Spinal cord (tissue), 10 donors: ENCODE results near the gene IRF8. TPM values are rescaled to one million over a fixed set of nuclear protein-coding genes. Genes with fewer than 3 reads are reported as not detected.

ENCODE experiments used
- DNase-seq, 6 donors: peaks; one replicate each; pipeline versions ENCODE4 v3.0.0 to v3.0.0-alpha.2; 2013 to 2015; ENCODE audit warnings: low spot score in 6 of 6, low read depth in 4 of 6
- H3K27ac ChIP-seq: one replicate; pipeline ENCODE4 v1.5.1; 2013; ENCODE audit warnings: low read depth, low read length, control low read depth
- H3K27me3 ChIP-seq: one replicate; pipeline ENCODE4 v1.6.1; 2013; ENCODE audit warnings: low read length; ENCODE audit not compliant: control insufficient read depth, insufficient read depth
- H3K36me3 ChIP-seq: one replicate; pipeline ENCODE4 v1.6.1; 2013; ENCODE audit warnings: low read length; ENCODE audit not compliant: control insufficient read depth, insufficient read depth
- H3K4me1 ChIP-seq: one replicate; pipeline ENCODE4 v1.6.1; 2013; ENCODE audit warnings: low read length; ENCODE audit not compliant: control insufficient read depth, insufficient read depth
- H3K4me3 ChIP-seq: one replicate; pipeline ENCODE4 v1.5.1; 2013; ENCODE audit warnings: low read depth, low read length, control low read depth
- H3K9me3 ChIP-seq: one replicate; pipeline ENCODE4 v1.6.1; 2013; ENCODE audit warnings: low read length; ENCODE audit not compliant: control insufficient read depth, insufficient read depth
- WGBS: methylation state at CpG from one replicate; pipeline ENCODE4 v1.1.5; 2013; ENCODE audit warnings: missing lambda C conversion rate; ENCODE audit not compliant: insufficient coverage; 5-methylcytosine and 5-hydroxymethylcytosine counted together
- long read RNA-seq, 4 donors: transcript quantifications; one replicate each; lab custom pipeline, GENCODE V29; 2026
- polyA plus RNA-seq, 2 donors: library from polyadenylated mRNA; unstranded; fragments of 120-200 nt; gene quantifications; one replicate each; pipeline ENCODE4 v1.2.1, GENCODE V29; 2013; ENCODE audit not compliant: insufficient read length in 2 of 2
- total RNA-seq, 2 donors: library from RNA; depleted of rRNA in 1 of 2; stranded (reverse); fragments of 120-200 nt in 1 of 2; fragments of >200 nt in 1 of 2; gene quantifications; one replicate each; pipeline versions ENCODE4 v1.2.3 to v1.2.4, GENCODE V29; 2013 to 2014
- donor health status: healthy.

IRF8 gene, protein sequence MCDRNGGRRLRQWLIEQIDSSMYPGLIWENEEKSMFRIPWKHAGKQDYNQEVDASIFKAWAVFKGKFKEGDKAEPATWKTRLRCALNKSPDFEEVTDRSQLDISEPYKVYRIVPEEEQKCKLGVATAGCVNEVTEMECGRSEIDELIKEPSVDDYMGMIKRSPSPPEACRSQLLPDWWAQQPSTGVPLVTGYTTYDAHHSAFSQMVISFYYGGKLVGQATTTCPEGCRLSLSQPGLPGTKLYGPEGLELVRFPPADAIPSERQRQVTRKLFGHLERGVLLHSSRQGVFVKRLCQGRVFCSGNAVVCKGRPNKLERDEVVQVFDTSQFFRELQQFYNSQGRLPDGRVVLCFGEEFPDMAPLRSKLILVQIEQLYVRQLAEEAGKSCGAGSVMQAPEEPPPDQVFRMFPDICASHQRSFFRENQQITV
- total RNA-seq: 10 to 100 TPM; 15.4 to 20.5 TPM
- 10 to 100 TPM in 1 of 2 donors, 1 to 10 TPM in 1; 9.0 to 15.0 TPM for polyA plus RNA-seq
- long read RNA-seq, donor 1, partial matches to known transcripts: 0 of 1 reads
- long read RNA-seq, donor 1, other reads (novel, unspliced or antisense): 0 of 1 reads
- long read RNA-seq, donor 2: 0 reads
- long read RNA-seq, donor 3, partial matches to known transcripts: 0 of 2 reads
- long read RNA-seq, donor 3, other reads (novel, unspliced or antisense): 0 of 2 reads
- long read RNA-seq, donor 4, transcript IRF8-201 (9 exons, 3,030 nt): major isoform, 5 of 5 reads
- long read RNA-seq, donor 4, partial matches to known transcripts: 0 of 5 reads
- long read RNA-seq, donor 4, other reads (novel, unspliced or antisense): 0 of 5 reads

DNA sequence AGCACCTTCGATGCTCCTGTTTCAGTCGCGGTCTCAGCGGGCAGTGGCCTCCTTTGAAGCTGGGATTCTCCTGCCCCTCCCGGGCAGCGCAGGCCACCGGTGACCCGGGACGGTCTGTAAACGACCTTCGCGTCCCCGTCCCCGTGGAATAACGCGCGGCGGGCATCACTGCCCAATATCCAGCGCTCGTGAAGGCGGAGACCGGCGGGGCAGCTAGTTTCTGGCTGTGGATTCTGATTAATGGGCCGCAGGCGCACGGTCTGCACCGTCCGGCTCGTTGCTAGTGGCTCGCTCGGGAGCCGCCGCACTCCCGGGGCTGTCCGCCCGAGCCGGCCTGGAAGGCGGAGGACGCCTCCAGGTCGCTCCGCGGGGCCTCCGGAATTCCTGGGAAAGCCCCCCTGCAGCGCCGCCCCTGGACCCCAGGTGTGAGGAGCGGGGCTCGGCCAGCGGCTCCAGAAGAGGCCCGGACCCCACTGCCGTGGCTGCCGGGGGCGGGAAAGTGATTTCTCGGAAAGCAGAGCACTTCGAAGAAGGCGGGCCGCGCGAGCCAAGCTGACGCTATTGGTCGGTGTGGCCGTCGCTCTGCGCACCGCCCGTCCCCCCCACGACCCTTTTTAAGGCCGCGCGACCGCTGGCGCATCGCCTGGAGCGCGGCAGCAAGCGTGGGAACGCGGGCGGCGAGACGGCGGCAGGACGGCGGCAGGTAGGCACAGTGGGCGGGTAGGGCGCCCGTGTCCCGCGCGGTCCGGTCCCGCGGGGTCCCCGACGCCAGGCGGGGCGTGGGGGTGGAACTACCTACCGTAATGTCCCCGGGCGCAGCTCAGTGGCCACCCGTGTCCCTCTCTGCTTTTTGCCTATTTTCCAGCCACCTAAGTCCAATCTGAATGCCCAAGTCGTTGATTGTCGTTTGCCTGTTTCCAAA lies at the start of gene IRF8:
IRF8 (plus strand) TSS at position 642 of the 922 bp plus-strand sequence. CDS start 3,854 bp downstream, outside the sequence.
- Histone ChIP-seq H3K4me3 (peak within 1 kb of the TSS; percentile 47), H3K4me1 (peaks cover 10% of the 10 kb centered on the region), H3K9me3 (no peaks in the 10 kb centered on the region), H3K36me3 (no peaks in the 10 kb centered on the region), H3K27me3 (peaks cover 51% of the 10 kb centered on the region), H3K27ac (no peak within 1 kb of the TSS)
- WGBS: 1% methylated on average over 100 of the region's 102 CpGs
- peak in 5 of 6 donors; percentile 51 to 89 (median 67) for DNase-seq

DNA sequence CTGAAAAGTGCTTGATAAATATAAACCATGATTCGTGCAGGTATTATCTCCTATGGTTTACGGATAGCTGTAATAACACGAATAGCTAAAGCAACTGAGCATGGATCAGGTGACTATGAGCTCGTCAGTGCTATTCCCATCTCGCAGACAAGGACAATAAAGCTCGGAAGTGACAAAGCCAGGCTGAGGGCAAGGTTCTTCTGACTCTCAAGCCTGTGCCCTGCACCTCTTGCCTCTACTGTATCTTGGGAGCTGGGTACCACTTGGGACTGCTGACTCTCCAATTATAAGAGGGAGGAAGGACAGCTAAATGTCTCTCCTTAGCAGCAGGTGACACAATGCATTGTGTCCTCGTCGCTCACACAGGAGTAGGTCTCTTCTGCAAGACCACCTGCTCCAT lies 49.6 kb upstream of the IRF8 start:
- H3K36me3 ChIP-seq: no peaks in the 10 kb centered on the region

DNA sequence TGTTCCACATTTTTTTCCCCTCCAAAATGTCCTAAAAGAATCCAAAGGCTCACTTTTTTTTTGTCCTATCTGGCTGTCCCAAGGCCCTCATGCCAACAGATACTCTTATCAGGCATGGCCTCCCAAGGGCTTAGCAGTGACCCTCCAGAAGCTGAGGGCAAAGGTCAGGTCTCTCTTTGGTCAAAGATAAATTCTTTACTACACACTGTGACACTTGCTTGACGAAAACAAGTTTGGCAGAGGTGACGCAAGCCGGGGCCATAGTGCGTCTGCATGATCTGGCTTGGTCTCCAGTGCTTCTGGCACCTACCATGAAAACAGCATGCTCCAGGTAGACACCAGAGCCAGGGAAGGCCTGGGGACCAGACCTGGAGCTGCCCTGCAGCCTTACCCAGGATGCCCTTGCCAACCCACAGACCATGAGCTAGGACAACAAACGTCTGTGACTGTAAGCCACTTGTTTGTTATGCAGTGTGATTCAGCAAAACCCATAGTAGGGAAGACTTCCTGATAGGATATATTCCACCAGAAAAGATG lies 48.5 kb upstream of the IRF8 start:
- Histone ChIP-seq H3K36me3 (no peaks in the 10 kb centered on the region), H3K4me1 (no peaks in the 10 kb centered on the region), H3K27me3 (no peaks in the 10 kb centered on the region), H3K4me3 (no peak overlapping the region), H3K27ac (no peak overlapping the region), H3K9me3 (no peaks in the 10 kb centered on the region)
- no peak for DNase-seq
- WGBS: 95% methylated on average over 4 of the region's 5 CpGs

More for the DNA sequence above, 49.6 kb upstream of the IRF8 start:
- no peak for DNase-seq
- no peak overlapping the region for H3K27ac ChIP-seq
- no peaks in the 10 kb centered on the region for H3K9me3 ChIP-seq
- H3K27me3 ChIP-seq: no peaks in the 10 kb centered on the region
- H3K4me1 ChIP-seq: peaks cover 2% of the 10 kb centered on the region
- H3K4me3 ChIP-seq: no peak overlapping the region
- WGBS: 86% methylated on average over 8 of the region's 8 CpGs

DNA sequence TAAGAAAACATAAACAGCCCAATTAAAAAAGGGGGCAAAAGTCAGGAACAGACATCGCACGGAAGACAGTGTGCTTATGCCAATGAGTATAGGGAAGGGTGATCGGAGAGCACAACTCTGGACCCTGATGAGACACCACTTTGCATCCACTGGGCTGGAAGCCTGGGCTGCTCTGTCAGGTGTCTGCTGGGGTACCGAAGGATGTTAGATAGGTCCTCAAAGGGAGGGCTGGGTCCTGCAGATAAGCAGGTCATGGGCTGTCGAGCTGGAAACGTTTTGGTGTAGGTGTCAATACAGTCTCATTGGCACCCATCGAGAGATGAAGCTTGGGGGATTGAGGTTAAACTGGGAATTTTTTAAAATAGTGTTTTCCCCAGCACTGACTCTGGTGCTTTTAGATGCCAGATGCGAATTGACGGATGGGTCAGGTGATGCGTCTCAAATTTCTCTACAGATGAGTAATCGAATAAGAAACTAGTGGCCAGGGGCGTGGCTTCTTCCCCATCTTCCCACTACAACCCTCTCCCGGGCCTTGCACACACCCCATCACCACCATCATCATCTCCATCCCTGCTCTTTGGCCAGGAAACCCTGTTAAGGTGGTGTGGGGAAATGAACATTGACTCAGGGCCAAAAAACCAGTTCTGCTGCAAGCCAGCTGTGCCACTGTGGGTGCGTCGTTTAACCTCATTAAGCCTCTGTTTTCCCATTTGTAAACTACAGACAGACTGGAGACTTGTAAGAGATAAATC lies 47.8 kb upstream of the IRF8 start:
- 88% methylated on average over 10 of the region's 15 CpGs for WGBS
- no peaks in the 10 kb centered on the region for H3K36me3 ChIP-seq
- peak in 1 of 6 donors; percentile 29 for DNase-seq
- no peaks in the 10 kb centered on the region for H3K9me3 ChIP-seq
- no peak overlapping the region for H3K27ac ChIP-seq
- H3K4me3 ChIP-seq: no peak overlapping the region
- H3K27me3 ChIP-seq: no peaks in the 10 kb centered on the region
- no peaks in the 10 kb centered on the region for H3K4me1 ChIP-seq

DNA sequence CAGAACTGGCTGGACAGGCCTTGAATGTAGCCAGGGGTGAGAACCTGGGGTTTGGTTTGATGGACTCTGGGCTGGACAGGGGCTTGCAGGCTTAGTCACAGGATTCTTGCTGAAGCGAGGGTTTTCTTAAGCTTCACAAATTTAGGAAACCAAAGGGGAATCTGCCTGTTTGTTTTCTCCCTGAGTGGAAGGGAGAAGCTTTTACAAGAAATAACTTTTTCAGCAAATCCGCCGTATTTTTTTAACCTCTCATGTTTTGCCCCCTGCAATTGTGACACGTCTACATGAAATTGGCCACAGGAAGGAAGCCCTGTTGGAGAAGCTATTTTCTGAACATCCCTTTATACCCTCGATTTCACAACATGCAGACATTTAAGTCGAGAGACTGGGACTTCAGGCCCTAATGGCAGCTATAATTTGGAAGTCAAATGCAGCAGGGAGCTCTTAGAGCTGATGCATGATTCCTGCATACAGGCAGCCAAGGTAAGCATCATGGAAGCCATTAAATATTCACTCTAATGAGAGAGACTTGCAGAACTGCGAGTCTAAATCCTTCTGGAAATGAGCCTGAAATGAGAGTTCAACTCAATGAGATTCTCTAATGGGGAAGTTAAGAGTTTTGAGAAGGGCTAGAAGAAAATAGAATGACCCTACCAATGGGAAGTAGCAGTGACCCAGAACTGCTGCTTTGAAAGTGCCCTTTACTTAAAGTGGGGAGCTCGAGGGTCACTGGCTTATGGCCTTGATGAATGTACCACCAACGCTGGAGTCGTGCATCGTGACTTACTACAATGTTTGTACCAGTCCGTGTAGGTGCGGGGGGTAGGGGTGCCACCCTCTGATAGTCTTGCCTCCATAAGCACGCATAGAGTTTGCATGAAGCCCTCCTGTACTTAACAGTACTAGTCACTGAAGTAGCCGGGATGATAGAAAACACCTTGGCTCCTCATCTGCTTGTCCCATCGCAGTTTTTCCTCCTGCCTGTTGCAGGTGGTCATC lies 45.1 kb upstream of the IRF8 start:
- Histone ChIP-seq H3K4me1 (no peaks in the 10 kb centered on the region), H3K36me3 (no peaks in the 10 kb centered on the region), H3K27me3 (no peaks in the 10 kb centered on the region), H3K27ac (peak overlapping the region; percentile 29), H3K4me3 (no peak overlapping the region), H3K9me3 (no peaks in the 10 kb centered on the region)
- 69% methylated on average over 9 of the region's 16 CpGs for WGBS
- peak in 4 of 6 donors; percentile 5 to 88 (median 26) for DNase-seq

DNA sequence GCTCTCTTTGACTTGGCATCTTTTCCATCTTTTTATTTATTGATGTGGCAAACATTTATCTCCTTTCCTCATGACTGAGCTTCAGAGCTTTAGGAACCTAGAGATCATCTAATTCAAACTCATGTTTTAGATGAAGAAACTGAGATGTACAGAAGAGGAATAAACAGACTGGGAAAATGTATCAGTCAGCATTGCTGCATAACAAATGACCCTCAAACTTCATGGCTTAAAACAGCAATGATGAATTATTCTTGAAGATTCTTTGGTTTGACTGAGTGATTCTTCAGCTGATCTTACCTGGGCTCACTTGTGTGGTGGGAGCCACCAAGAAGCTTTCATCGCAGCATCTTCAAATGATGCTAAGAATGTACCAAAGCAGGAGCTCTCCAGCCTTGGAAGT lies 44.0 kb upstream of the IRF8 start:
- no peaks in the 10 kb centered on the region for H3K9me3 ChIP-seq

DNA sequence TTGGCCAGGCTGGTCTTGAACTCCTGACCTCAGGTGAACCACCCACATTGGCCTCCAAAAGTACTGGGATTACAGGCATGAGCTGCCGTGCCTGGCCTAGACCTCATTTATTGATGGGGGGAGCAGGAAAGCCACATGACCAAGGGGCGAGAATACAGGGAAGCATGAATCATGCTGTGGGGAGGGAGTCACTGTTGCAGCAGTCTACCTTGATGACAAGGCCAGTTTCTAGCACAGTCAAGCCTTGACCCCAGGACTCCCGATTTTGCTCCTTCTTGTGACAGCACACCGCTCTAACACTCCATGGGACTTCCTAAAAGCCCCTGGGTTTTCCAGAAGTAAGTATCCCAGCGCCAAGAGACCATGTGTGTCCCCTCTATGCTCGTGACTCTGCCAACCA lies 42.9 kb upstream of the IRF8 start:
- 91% methylated on average over 5 of the region's 6 CpGs for WGBS
- no peaks in the 10 kb centered on the region for H3K27me3 ChIP-seq
- no peak overlapping the region for H3K4me3 ChIP-seq
- H3K36me3 ChIP-seq: no peaks in the 10 kb centered on the region
- no peak for DNase-seq
- H3K4me1 ChIP-seq: no peaks in the 10 kb centered on the region
- H3K9me3 ChIP-seq: no peaks in the 10 kb centered on the region
- no peak overlapping the region for H3K27ac ChIP-seq

More for the DNA sequence above, 44.0 kb upstream of the IRF8 start:
- 100% methylated on average over 1 of the region's 1 CpG for WGBS
- Histone ChIP-seq H3K27me3 (no peaks in the 10 kb centered on the region), H3K27ac (no peak overlapping the region), H3K4me1 (no peaks in the 10 kb centered on the region), H3K4me3 (no peak overlapping the region), H3K36me3 (no peaks in the 10 kb centered on the region)
- DNase-seq: no peak

DNA sequence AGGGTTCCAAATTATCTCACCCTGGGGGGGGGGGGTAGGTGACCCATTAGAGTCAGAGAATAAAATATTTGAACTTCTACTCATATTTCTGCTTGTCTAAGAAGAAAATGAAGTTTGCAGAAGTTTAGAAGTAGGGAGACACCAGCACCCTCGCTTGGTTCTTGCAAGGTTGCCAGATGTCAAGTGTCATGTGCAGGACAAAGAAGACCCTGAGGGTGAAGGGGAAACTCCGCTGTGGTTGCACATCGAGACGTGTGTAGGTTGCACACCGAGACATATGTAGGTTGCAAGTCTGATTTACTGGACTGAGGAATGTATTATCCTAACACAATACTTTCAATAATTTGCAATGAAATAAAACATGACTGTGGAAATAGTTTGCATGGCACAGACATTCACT lies 42.4 kb upstream of the IRF8 start:
- H3K27ac ChIP-seq: no peak overlapping the region
- H3K9me3 ChIP-seq: no peaks in the 10 kb centered on the region
- 69% methylated on average over 1 of the region's 5 CpGs for WGBS
- DNase-seq: no peak
- H3K36me3 ChIP-seq: no peaks in the 10 kb centered on the region
- H3K4me3 ChIP-seq: no peak overlapping the region
- no peaks in the 10 kb centered on the region for H3K27me3 ChIP-seq
- H3K4me1 ChIP-seq: no peaks in the 10 kb centered on the region
